ENCODE measurements around the gene MAL. TPM values are rescaled to one million over a fixed set of nuclear protein-coding genes. Genes with fewer than 3 reads are reported as not detected.

The MAL gene
- total RNA-seq, 1 donor from 2014 or later: not detected

DNA sequence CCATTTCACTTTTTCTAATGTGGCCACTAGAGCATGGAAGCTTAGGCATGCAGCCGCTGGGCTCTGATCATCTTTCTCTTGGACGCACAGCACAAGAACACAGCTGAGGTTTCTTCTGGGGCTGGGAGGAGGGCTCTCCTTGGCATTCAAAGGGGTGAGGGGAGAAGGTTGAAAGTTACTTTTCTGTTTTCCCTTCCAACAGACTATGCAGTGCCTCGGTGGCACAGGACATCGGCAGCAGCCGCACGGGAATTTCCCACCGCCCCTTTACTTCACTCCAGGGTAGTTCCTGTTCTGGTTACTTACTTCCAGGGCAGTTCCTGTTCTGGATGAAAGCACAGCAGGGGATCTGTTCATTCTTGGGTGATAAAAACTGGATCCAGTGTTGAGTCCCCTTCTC is 18.9 kb upstream of the MAL start:
- TF ChIP-seq, protein P1, sequence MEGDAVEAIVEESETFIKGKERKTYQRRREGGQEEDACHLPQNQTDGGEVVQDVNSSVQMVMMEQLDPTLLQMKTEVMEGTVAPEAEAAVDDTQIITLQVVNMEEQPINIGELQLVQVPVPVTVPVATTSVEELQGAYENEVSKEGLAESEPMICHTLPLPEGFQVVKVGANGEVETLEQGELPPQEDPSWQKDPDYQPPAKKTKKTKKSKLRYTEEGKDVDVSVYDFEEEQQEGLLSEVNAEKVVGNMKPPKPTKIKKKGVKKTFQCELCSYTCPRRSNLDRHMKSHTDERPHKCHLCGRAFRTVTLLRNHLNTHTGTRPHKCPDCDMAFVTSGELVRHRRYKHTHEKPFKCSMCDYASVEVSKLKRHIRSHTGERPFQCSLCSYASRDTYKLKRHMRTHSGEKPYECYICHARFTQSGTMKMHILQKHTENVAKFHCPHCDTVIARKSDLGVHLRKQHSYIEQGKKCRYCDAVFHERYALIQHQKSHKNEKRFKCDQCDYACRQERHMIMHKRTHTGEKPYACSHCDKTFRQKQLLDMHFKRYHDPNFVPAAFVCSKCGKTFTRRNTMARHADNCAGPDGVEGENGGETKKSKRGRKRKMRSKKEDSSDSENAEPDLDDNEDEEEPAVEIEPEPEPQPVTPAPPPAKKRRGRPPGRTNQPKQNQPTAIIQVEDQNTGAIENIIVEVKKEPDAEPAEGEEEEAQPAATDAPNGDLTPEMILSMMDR (IDR thresholded peaks at IDR 0.05): no peak
- DNase-seq (ENCODE audit: extremely low spot score, unreplicated experiment): no peak
- H3K4me3 Mint-ChIP-seq (ENCODE audit: unreplicated experiment): no peak overlapping the region
- H3K9me3 Mint-ChIP-seq (ENCODE audit: unreplicated experiment): no peaks in the 10 kb centered on the region
- H3K27ac Mint-ChIP-seq (ENCODE audit: unreplicated experiment): no peak overlapping the region
- H3K4me1 Mint-ChIP-seq (ENCODE audit: unreplicated experiment): peaks cover 3% of the 10 kb centered on the region
- peaks cover 15% of the 10 kb centered on the region for H3K27me3 Mint-ChIP-seq (ENCODE audit: unreplicated experiment)
- H3K36me3 Mint-ChIP-seq (ENCODE audit: unreplicated experiment): no peaks in the 10 kb centered on the region

DNA sequence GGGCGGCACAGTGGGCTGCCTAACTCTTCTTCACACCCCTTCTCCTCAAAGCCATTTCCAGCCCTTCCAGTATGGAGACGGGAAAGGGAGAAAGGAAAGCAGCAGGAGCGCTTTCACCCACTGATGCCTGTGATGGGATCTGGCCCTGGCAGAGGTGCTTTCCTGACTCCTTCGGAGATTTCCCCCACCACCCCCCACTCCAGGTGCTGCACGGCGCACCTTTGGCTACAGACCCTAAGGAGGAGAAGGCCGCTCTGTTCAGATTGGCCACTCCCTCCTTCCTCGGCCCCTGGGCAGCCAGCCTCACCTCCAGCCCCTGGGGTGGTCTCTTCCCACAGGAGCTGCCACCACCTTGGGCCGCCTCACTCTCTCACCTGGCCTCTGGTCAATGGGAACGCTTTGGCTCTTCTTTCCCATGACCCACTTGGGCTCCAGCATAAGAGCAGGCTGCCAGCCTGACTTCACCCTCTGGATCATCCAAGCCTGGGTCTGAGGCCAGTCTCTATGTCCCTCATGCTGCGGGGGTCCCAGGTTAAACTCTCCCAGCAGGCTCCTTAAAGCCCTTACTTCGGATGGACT is 18.4 kb upstream of the MAL start:
- Mint-ChIP-seq H3K4me1 (ENCODE audit: unreplicated experiment) (peaks cover 3% of the 10 kb centered on the region), H3K4me3 (ENCODE audit: unreplicated experiment) (no peak overlapping the region), H3K36me3 (ENCODE audit: unreplicated experiment) (no peaks in the 10 kb centered on the region), H3K9me3 (ENCODE audit: unreplicated experiment) (no peaks in the 10 kb centered on the region), H3K27me3 (ENCODE audit: unreplicated experiment) (peaks cover 15% of the 10 kb centered on the region), H3K27ac (ENCODE audit: unreplicated experiment) (no peak overlapping the region)
- DNase-seq (ENCODE audit: extremely low spot score, unreplicated experiment): no peak
- TF ChIP-seq, protein P1 (IDR thresholded peaks at IDR 0.05): no peak

DNA sequence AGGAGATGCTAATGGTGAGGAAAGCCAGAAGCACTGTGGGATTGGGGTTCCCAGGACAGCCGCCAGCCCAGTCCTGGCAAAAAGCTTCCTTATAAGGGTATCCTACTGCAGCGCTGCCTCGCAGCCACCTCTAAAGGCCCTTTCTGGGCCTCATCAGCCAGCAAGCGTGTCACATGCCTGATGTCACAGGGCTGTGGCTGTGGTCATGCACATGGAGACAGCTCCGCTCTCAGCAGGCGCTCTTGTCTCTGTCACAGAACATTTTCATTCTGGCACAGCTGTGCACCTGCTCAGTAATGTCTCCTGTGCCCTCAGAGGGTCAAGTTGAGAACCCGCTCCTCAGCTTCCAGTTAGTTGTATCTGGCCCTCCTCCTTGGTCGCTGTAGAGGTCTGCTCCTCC is 17.7 kb upstream of the MAL start:
- H3K4me1 Mint-ChIP-seq (ENCODE audit: unreplicated experiment): peaks cover 3% of the 10 kb centered on the region
- peaks cover 10% of the 10 kb centered on the region for H3K27me3 Mint-ChIP-seq (ENCODE audit: unreplicated experiment)
- no peak overlapping the region for H3K27ac Mint-ChIP-seq (ENCODE audit: unreplicated experiment)
- TF ChIP-seq, protein P1 (IDR thresholded peaks at IDR 0.05): no peak
- H3K36me3 Mint-ChIP-seq (ENCODE audit: unreplicated experiment): no peaks in the 10 kb centered on the region
- no peak overlapping the region for H3K4me3 Mint-ChIP-seq (ENCODE audit: unreplicated experiment)
- no peak for DNase-seq (ENCODE audit: extremely low spot score, unreplicated experiment)
- no peaks in the 10 kb centered on the region for H3K9me3 Mint-ChIP-seq (ENCODE audit: unreplicated experiment)

DNA sequence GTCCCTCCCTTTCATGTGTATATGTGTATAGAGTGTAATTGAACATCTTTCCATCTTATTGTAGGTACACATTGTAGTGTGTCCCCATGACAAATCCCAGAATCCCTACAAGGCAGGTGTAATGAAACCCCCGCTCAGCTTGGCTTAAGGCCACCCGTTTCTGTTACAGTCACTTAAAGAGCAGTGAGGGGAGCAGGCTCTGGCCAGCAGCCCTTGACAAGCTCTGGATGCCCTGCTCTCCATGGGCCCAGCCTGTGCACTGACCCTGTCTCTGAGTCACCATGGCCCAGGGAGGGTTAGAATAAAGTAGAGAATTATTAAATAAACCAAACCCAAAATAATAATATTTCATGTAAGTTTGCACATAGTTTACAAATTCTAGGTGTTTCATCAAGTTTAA is 17.2 kb upstream of the MAL start:
- H3K27me3 Mint-ChIP-seq (ENCODE audit: unreplicated experiment): peaks cover 10% of the 10 kb centered on the region
- DNase-seq (ENCODE audit: extremely low spot score, unreplicated experiment): no peak
- H3K36me3 Mint-ChIP-seq (ENCODE audit: unreplicated experiment): no peaks in the 10 kb centered on the region
- H3K4me3 Mint-ChIP-seq (ENCODE audit: unreplicated experiment): no peak overlapping the region
- no peak overlapping the region for H3K27ac Mint-ChIP-seq (ENCODE audit: unreplicated experiment)
- TF ChIP-seq, protein P1 (IDR thresholded peaks at IDR 0.05): no peak
- peaks cover 3% of the 10 kb centered on the region for H3K4me1 Mint-ChIP-seq (ENCODE audit: unreplicated experiment)
- H3K9me3 Mint-ChIP-seq (ENCODE audit: unreplicated experiment): no peaks in the 10 kb centered on the region

DNA sequence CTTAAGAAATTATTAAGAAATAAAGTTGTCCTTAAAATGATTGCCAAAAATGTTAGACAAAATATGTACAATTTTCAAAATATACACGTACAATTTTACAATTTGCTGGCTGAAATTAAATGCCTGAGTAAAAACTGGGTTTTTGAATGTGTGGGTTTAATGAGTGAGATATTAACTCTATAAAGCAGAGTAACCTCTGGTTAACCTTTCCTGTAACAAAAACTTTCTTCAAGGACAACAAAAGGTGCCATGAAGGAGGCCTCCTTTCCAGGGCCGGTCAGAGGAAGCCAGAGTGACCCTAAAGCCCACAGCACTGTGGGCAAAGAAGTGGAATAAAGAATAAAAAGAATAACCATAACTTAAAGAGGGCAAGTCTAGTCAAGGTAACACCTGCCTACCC is 16.5 kb upstream of the MAL start:
- H3K9me3 Mint-ChIP-seq (ENCODE audit: unreplicated experiment): no peaks in the 10 kb centered on the region
- no peak overlapping the region for H3K4me3 Mint-ChIP-seq (ENCODE audit: unreplicated experiment)
- TF ChIP-seq, protein P1 (IDR thresholded peaks at IDR 0.05): no peak
- H3K4me1 Mint-ChIP-seq (ENCODE audit: unreplicated experiment): peaks cover 3% of the 10 kb centered on the region
- H3K27ac Mint-ChIP-seq (ENCODE audit: unreplicated experiment): no peak overlapping the region
- H3K36me3 Mint-ChIP-seq (ENCODE audit: unreplicated experiment): no peaks in the 10 kb centered on the region
- peaks cover 10% of the 10 kb centered on the region for H3K27me3 Mint-ChIP-seq (ENCODE audit: unreplicated experiment)
- DNase-seq (ENCODE audit: extremely low spot score, unreplicated experiment): no peak

Data from osteocyte (in vitro differentiated cells).